BLaER1 treated with 17β-estradiol and CSF1 and Interleukin-3, amounts not matched to agents 10 nM and 100 nM (cell line): Measurements from ENCODE around the gene MNAT1.

Experiments
- H3K27ac ChIP-seq, 11 experiments: shearing (Covaris generic); formaldehyde crosslinking; 2 replicates each; pipeline ENCODE4 v1.8.1; 2022
- H3K27me3 ChIP-seq, 11 experiments: shearing (Covaris generic); formaldehyde crosslinking; 2 replicates each; pipeline ENCODE4 v1.8.1; 2022
- H3K36me3 ChIP-seq, 11 experiments: shearing (Covaris generic); formaldehyde crosslinking; 2 replicates each; pipeline ENCODE4 v1.8.1; 2022
- H3K4me1 ChIP-seq, 10 experiments: shearing (Covaris generic); formaldehyde crosslinking; 2 replicates each; pipeline ENCODE4 v1.8.1; 2022
- H3K4me2 ChIP-seq, 11 experiments: shearing (Covaris generic); formaldehyde crosslinking; 2 replicates each; pipeline ENCODE4 v1.8.1; 2022
- H3K4me3 ChIP-seq, 10 experiments: shearing (Covaris generic); formaldehyde crosslinking; 2 replicates each; pipeline ENCODE4 v1.8.1; 2022
- H3K9ac ChIP-seq, 11 experiments: shearing (Covaris generic); formaldehyde crosslinking; 2 replicates each; pipeline ENCODE4 v1.8.1; 2022
- H3K9me3 ChIP-seq, 11 experiments: shearing (Covaris generic); formaldehyde crosslinking; replicated peaks in 1 of 11; 2 replicates each; pipeline ENCODE4 v1.8.1; 2022
- H4K20me1 ChIP-seq, 11 experiments: shearing (Covaris generic); formaldehyde crosslinking; 2 replicates each; pipeline ENCODE4 v1.8.1; 2022
- Cebpa-rat ChIP-seq, 11 experiments: shearing (Covaris generic); IDR thresholded peaks; 2 replicates each; pipeline ENCODE4 v1.8.1; 2022

The MNAT1 gene

DNA sequence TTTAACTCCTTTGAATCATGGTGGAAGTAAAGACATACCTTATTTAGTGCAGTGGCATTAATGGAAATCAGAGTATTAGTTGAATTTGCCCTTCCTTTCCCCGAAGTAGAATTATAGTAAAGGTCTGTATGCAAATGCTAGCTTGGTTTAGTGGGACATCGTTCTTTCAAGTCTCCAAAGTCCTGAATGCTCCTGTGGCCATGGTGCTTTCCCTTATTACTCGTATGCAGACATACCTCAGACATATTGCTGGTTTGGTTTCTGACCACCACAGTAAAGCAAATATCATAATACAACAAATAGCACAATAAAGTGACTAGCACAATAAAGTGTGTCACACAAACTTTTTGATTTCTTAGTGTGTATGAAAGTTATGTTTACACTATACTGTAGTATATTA, 52.3 kb downstream of the MNAT1 start:
- H3K27ac ChIP-seq, result no peak overlapping the region
- no peak for TF ChIP-seq Cebpa-rat (IDR thresholded peaks at IDR 0.05)
- no peaks in the 10 kb centered on the region for H3K9me3 ChIP-seq
- no peak overlapping the region for H3K4me2 ChIP-seq
- no peaks in the 10 kb centered on the region for H3K4me1 ChIP-seq
- H4K20me1 ChIP-seq, result peaks cover 0 to 16% (median 0%) of the 10 kb centered on the region in 11 experiments; a peak in 5 of 22 replicates
- no peaks in the 10 kb centered on the region for H3K27me3 ChIP-seq
- H3K36me3 ChIP-seq, result peaks cover 0 to 17% (median 10%) of the 10 kb centered on the region in 11 experiments; a peak in 11 of 22 replicates
- H3K9ac ChIP-seq, result no peak overlapping the region
- H3K4me3 ChIP-seq, result no peak overlapping the region

DNA sequence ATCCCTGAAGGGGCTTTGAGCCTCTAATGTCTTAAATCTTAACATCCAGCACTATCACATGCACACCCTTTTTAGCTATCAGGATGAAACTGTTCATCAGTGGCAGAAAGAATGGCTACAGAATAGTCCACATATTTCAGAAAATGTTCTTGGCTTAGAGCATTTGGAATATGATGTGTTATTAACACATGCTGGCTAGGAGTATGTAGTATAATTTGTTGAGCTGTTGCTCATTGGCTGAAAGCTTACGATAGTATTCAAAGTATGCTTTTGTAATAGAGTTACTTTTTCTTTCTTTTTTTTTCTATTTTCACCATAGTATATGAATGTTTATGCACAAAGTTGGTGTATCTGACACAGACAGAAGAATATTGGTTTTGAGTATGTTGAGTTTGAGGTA, 55.1 kb downstream of the MNAT1 start:
- H3K9ac ChIP-seq, result no peak overlapping the region

DNA sequence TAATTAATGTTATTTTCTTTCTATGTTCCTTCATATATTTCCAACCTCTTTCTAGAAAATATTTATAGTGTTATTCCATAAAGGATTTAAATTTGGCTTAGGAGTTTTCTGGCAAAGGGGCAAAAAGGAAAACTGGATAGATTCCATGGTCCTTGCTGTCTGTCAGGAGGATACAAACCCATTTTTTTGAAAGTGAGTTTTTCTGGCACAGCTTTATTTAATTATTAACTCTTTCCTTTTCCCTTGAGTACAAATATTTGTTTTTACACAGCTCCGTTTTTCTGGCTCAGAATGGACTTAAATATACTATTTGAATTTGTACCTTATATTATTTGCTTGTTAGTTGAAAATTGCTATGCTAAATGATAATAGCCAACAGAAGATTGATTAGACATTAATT, 56.3 kb downstream of the MNAT1 start:
- peaks cover 0 to 8% (median 0%) of the 10 kb centered on the region in 11 experiments; a peak in 3 of 22 replicates for H4K20me1 ChIP-seq
- no peak overlapping the region for H3K4me3 ChIP-seq
- no peak overlapping the region for H3K4me2 ChIP-seq
- no peak overlapping the region for H3K9ac ChIP-seq
- H3K27me3 ChIP-seq, result no peaks in the 10 kb centered on the region
- no peak for TF ChIP-seq Cebpa-rat (IDR thresholded peaks at IDR 0.05)
- H3K4me1 ChIP-seq, result no peaks in the 10 kb centered on the region
- H3K36me3 ChIP-seq, result peaks cover 6 to 29% (median 24%) of the 10 kb centered on the region in 11 experiments; a peak in 19 of 22 replicates
- no peak overlapping the region for H3K27ac ChIP-seq
- peaks cover 0 to 12% (median 9%) of the 10 kb centered on the region in 11 experiments; a peak in 17 of 22 replicates for H3K9me3 ChIP-seq

More for the DNA sequence above, 55.1 kb downstream of the MNAT1 start:
- H3K9me3 ChIP-seq, result peaks cover 0 to 12% (median 9%) of the 10 kb centered on the region in 11 experiments; a peak in 17 of 22 replicates
- H3K4me1 ChIP-seq, result no peaks in the 10 kb centered on the region
- H3K4me3 ChIP-seq, result no peak overlapping the region
- no peaks in the 10 kb centered on the region for H3K27me3 ChIP-seq
- H3K27ac ChIP-seq, result no peak overlapping the region
- peaks cover 6 to 27% (median 20%) of the 10 kb centered on the region in 11 experiments; a peak in 19 of 22 replicates for H3K36me3 ChIP-seq
- no peak for TF ChIP-seq Cebpa-rat (IDR thresholded peaks at IDR 0.05)
- H3K4me2 ChIP-seq, result no peak overlapping the region
- peaks cover 0 to 11% (median 0%) of the 10 kb centered on the region in 11 experiments; a peak in 4 of 22 replicates for H4K20me1 ChIP-seq

DNA sequence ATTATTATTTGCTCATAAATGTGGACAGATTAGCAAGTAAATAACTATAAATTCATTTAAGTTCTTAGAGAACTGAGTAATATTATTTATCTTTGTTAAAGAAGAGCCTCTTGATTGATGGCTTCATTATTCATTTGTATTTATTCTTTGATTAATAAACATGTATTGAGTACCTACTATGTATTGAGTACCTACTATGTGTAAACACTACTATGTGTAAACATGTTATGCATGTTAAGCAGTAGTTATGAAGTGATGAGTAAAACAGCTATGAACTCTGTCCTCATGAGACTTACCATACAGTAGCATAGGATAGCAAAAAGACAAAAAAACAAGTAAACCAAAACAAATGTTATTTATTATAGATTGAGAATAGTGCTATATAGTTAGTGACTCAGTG, 61.9 kb downstream of the MNAT1 start:
- Histone ChIP-seq H3K27ac (no peak overlapping the region), H3K9ac (no peak overlapping the region), H3K4me2 (no peak overlapping the region), H3K27me3 (no peaks in the 10 kb centered on the region), H3K4me1 (no peaks in the 10 kb centered on the region), H3K9me3 (peaks cover 0 to 12% (median 9%) of the 10 kb centered on the region in 11 experiments; a peak in 17 of 22 replicates), H4K20me1 (no peaks in the 10 kb centered on the region), H3K36me3 (peaks cover 6 to 52% (median 27%) of the 10 kb centered on the region in 11 experiments; a peak in 17 of 22 replicates), H3K4me3 (no peak overlapping the region)
- TF ChIP-seq Cebpa-rat (IDR thresholded peaks at IDR 0.05), result no peak

DNA sequence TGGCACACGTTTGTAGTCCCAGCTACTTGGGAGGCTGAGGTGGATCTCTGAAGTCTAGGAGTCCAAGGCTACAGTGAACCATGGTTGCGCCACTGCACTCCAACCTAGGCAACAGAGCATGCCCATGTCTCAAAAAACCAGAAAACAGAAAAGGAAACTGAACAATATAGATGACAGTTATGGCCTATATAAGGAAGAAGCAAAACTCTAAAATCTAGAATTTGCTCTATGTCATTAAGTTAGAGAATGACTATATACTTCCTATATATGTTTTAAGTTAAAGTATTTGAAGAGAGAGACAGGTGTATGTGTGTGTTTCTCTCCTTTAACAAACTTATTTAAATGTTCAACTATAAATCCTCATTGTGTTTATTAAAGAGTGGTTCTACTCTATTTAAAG, 65.8 kb downstream of the MNAT1 start:
- no peaks in the 10 kb centered on the region for H3K27me3 ChIP-seq

DNA sequence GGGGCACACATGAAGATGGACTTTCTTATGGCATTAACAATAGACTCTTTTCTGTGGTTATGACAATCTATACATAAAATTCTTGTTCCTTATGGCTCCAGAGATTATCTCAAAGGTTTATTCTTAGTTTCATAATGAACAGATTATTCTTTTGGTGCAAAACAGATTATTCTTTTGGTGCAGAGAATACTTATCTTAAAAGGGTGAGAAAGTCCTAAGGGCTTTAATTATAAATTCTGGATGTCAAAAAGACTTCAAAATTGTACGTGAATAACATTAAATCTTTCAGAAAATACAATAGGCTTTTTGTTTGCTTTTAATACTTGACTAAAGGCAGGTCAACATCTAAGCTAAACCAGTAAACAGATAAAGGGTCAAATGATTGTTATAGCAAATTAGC, 69.3 kb downstream of the MNAT1 start:
- Histone ChIP-seq H4K20me1 (no peaks in the 10 kb centered on the region), H3K4me2 (no peak overlapping the region), H3K4me1 (no peaks in the 10 kb centered on the region), H3K9me3 (no peaks in the 10 kb centered on the region), H3K27me3 (no peaks in the 10 kb centered on the region), H3K4me3 (no peak overlapping the region), H3K36me3 (peaks cover 0 to 25% (median 9%) of the 10 kb centered on the region in 11 experiments; a peak in 7 of 22 replicates), H3K9ac (no peak overlapping the region), H3K27ac (no peak overlapping the region)
- no peak for TF ChIP-seq Cebpa-rat (IDR thresholded peaks at IDR 0.05)

More for the DNA sequence above, 65.8 kb downstream of the MNAT1 start:
- Histone ChIP-seq H3K27ac (no peak overlapping the region), H3K36me3 (peaks cover 0 to 45% (median 19%) of the 10 kb centered on the region in 11 experiments; a peak in 12 of 22 replicates), H4K20me1 (no peaks in the 10 kb centered on the region), H3K9me3 (no peaks in the 10 kb centered on the region), H3K4me2 (no peak overlapping the region), H3K9ac (no peak overlapping the region), H3K4me1 (no peaks in the 10 kb centered on the region), H3K4me3 (no peak overlapping the region)
- no peak for TF ChIP-seq Cebpa-rat (IDR thresholded peaks at IDR 0.05)

DNA sequence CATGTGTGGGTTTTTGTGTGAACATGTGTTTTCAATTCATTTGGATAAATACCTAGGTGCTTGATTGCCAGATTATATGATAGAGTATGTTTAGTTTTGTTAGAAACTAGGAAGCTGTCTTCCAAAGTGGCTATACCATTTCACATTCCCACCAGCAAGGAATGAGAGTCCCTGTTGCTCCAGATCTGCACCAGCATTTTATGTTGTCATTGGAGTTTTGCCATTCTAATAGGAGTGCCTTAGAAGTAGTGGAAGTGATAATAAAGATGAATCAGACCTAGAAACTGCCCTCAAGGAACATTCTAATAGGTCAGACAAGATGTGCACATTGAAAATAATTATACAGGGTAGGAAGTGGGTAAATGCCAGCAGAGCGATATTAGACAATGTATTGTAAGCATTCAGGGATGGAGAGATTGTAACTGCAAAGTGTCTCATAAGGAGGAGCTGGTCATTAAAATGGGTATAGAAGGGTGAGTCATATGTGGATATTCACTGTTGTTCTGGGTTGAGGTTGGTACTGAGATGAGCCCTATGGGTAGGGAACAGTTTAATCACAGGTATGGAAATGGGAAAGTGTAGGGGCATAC, 71.4 kb downstream of the MNAT1 start:
- Histone ChIP-seq H3K9me3 (no peaks in the 10 kb centered on the region), H3K4me2 (no peak overlapping the region), H3K36me3 (peaks cover 0 to 11% (median under 1%) of the 10 kb centered on the region in 11 experiments; a peak in 6 of 22 replicates), H3K4me1 (no peaks in the 10 kb centered on the region), H3K27ac (no peak overlapping the region), H3K9ac (no peak overlapping the region), H4K20me1 (no peaks in the 10 kb centered on the region), H3K27me3 (no peaks in the 10 kb centered on the region), H3K4me3 (no peak overlapping the region)
- TF ChIP-seq Cebpa-rat (IDR thresholded peaks at IDR 0.05), result no peak

DNA sequence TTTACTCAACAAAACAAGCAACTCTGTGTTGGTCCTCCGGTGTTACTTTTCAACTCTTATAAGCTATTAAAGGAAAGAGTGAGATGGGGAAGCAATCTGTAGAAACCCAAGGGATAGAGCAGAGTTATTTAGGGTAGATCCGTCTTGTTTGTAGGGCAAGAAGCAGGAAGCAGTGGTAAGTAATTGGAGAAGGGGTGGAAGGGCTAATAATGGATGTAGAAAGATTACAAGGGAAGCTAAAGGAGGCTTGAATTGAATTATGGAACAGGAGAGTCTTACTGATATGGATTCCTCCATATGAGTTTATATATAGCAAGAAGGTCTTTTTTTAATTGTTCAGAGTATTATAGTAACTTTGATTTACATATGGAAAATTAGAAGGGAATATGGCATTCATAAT, 72.7 kb downstream of the MNAT1 start:
- no peak overlapping the region for H3K4me3 ChIP-seq
- no peaks in the 10 kb centered on the region for H3K27me3 ChIP-seq
- no peak overlapping the region for H3K9ac ChIP-seq
- H3K4me1 ChIP-seq, result no peaks in the 10 kb centered on the region
- no peaks in the 10 kb centered on the region for H4K20me1 ChIP-seq
- TF ChIP-seq Cebpa-rat (IDR thresholded peaks at IDR 0.05), result no peak
- H3K4me2 ChIP-seq, result no peak overlapping the region
- no peak overlapping the region for H3K27ac ChIP-seq
- H3K9me3 ChIP-seq, result peaks cover 0 to 4% (median 0%) of the 10 kb centered on the region in 11 experiments; a peak in 1 of 22 replicates
- peaks cover 4 to 22% (median 9%) of the 10 kb centered on the region in 11 experiments; a peak in 21 of 22 replicates for H3K36me3 ChIP-seq

DNA sequence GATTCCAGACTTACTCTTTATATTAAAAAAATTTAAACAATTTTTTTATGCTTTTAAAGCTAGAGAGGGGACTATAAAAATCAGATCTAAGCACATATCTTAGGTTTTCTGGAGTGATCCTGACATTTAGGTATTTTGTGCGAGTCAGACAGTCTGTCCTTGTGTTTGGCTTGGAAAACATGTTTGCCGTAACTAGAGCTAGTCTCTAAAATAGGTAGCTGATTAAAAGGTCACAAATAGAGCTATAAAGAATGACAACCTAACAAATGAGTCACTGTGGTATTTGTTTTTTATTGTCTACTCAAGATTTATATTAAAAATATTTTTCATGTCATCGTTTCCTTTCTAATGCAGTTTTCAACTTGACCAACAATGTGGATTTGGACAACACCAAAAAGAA, 73.4 kb downstream of the MNAT1 start:
- Histone ChIP-seq H3K4me1 (no peaks in the 10 kb centered on the region), H3K9ac (no peak overlapping the region), H3K4me3 (no peak overlapping the region), H3K36me3 (peaks cover 11 to 29% (median 17%) of the 10 kb centered on the region in 11 experiments), H4K20me1 (no peaks in the 10 kb centered on the region), H3K4me2 (no peak overlapping the region), H3K9me3 (peaks cover 0 to 10% (median 0%) of the 10 kb centered on the region in 11 experiments; a peak in 4 of 22 replicates), H3K27me3 (no peaks in the 10 kb centered on the region), H3K27ac (no peak overlapping the region)
- no peak for TF ChIP-seq Cebpa-rat (IDR thresholded peaks at IDR 0.05)

DNA sequence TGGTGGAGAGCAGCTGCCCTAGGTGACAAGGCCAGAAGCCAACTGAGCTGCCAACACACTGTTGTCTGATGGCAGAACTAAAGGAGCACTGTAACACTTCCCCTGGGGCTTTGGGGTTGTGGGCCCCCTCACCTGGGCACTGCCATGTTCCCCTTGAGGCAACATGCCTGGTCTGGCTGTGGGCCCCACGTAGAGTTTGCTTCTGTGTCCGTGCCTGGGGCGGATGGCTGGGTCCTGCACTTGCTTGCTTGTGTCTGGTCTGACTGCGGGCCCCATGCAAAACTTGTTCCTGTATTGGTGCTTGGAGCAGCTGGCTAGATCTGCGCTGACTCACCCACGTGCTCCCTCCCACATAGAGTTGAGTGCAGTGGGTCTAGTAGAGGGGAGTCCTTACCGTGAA, 78.4 kb downstream of the MNAT1 start:
- no peak overlapping the region for H3K9ac ChIP-seq
- no peak overlapping the region for H3K27ac ChIP-seq
- H3K4me3 ChIP-seq, result no peak overlapping the region
- H3K4me1 ChIP-seq, result peaks cover 0 to 5% (median 4%) of the 10 kb centered on the region in 10 experiments; a peak in 8 of 20 replicates
- TF ChIP-seq Cebpa-rat (IDR thresholded peaks at IDR 0.05), result no peak
- no peaks in the 10 kb centered on the region for H3K27me3 ChIP-seq
- peaks cover 0 to 12% (median 0%) of the 10 kb centered on the region in 11 experiments; a peak in 4 of 22 replicates for H3K9me3 ChIP-seq
- H4K20me1 ChIP-seq, result no peaks in the 10 kb centered on the region
- peaks cover 15 to 37% (median 21%) of the 10 kb centered on the region in 11 experiments for H3K36me3 ChIP-seq
- no peak overlapping the region for H3K4me2 ChIP-seq
